Spleen (tissue), 7 donors: ENCODE data around the gene ZNF500.

Source experiments
- CTCF ChIP-seq, 11 experiments: fragments of 200-600 bp in 7 of 11; fragments of 450-650 bp in 4 of 11; sonication (generic) in 4 of 11; IDR thresholded peaks in 8 of 11; conservative IDR thresholded peaks in 3 of 11; 1 replicate in 7 of 11; 2 replicates in 4 of 11; pipeline versions ENCODE4 v1.4.0 to v1.8.0; 2016 to 2021; ENCODE audit warnings: antibody characterized with exemption in 11 of 11, inconsistent platforms in 4 of 11, mild to moderate bottlenecking in 1 of 11
- POLR2A ChIP-seq, 3 donors: fragments of 450-650 bp; IDR thresholded peaks; one replicate each; pipeline ENCODE4 v1.5.1; 2017; ENCODE audit warnings: antibody characterized with exemption in 3 of 3, mild to moderate bottlenecking in 1 of 3
- donor health status: DM: no; HTN: no; CAD: no; lungs with moderate emphysema.
- donor health status: DM: no; HTN: no; CAD: no.
- donor health status: DM: no; HTN: no; CAD: no.

- TF ChIP-seq CTCF (IDR thresholded peaks at IDR 0.05 in 8 of 11, conservative IDR thresholded peaks at IDR 0.05 in 3 of 11) = no peak
- no peak for TF ChIP-seq POLR2A (IDR thresholded peaks at IDR 0.05)
Observed at GRCh38 chr16:4702466-4702808, 64.5 kb downstream of the ZNF500 start.
